HG02884 (cell line): ENCODE data around the gene NPFF.
A peak's percentile ranks its signal among the peaks of the same experiment; 100 is the strongest.
"Not testable (repeated sequence)": the region's sequence is repeated elsewhere in the genome, so short reads cannot be mapped to it uniquely, and the experiment has no call there.

Experiments used
- ATAC-seq: cut with Tn5 transposase; IDR thresholded peaks from one replicate; pipeline ENCODE4 v1.9.1; 2021; ENCODE audit warnings: mild to moderate bottlenecking, moderate library complexity; ENCODE audit not compliant: unreplicated experiment

Gene NPFF

DNA sequence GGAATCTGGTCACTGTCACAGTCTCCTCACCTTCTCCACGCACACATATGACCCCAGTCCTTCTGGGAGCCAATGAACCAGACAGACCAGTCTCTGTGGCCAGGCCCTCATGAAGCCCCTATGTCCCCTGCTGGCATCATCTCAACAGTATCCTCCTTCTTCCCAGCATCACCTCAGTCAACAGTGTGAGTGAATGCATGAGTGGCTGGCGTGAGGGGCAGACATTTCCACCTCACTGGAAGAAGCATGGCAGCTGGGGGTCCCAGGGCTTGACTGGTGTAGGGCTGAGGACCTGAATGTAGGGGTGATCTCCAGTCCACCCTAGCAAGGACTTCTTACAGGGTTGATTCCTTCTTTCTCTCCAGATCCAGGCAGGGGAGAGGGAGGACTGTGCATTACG lies 9.8 kb downstream of the NPFF start:
- no peak for ATAC-seq

DNA sequence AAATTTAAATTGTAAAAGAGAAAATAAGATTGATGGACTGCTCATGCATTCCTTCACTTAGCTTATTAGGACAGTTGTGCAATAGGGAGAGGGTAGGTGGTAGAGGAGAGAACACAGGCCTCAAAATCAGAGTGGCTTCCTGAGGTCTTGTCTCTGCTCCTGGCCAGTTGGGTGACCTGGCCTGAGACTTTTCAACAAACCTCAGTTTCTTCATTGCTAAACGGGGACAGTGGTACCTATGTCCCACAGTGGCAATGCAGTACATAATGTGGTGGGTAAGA lies 10.6 kb downstream of the NPFF start:
- ATAC-seq = no peak

DNA sequence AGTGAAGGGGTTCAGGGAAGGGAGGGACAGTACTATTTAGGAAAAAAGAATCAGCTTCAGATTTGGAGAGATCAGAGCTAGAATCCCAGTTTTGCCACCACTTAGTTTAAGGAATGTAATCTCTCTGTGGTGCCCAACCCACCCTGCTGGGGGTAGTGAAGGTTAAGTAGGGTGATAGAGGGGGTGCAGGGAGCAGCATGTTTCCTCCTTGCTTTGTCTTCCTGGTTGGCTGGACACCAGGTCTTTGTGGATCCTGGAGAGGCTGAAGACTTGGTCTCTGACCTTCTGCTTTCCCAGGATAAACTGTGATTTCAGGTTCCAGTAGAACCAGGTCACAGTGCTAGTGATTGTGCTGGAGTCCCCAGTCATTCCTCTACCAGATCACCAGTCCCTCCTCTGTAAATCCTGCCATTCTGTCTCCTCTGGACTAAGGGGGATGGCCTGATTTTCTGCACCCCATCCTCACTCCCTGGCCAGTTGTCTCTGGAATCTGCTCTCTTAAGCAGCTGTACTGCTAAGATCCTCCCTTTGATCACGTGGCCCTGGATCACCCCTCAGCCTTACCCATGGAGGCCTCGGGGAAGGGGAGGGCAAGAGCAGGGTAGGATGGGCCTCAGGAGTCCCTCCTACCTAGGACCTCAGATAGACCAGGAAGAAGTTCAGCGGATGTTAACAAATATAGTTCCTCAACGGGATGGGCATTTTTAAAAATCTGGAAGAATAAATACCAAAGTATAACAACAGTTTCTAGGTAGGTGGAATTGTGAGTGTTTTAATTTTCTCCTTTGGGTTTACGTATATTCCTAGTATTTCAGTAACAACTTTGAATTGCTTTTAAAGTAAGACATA lies 11.2 kb downstream of the NPFF start:
- no peak for ATAC-seq

DNA sequence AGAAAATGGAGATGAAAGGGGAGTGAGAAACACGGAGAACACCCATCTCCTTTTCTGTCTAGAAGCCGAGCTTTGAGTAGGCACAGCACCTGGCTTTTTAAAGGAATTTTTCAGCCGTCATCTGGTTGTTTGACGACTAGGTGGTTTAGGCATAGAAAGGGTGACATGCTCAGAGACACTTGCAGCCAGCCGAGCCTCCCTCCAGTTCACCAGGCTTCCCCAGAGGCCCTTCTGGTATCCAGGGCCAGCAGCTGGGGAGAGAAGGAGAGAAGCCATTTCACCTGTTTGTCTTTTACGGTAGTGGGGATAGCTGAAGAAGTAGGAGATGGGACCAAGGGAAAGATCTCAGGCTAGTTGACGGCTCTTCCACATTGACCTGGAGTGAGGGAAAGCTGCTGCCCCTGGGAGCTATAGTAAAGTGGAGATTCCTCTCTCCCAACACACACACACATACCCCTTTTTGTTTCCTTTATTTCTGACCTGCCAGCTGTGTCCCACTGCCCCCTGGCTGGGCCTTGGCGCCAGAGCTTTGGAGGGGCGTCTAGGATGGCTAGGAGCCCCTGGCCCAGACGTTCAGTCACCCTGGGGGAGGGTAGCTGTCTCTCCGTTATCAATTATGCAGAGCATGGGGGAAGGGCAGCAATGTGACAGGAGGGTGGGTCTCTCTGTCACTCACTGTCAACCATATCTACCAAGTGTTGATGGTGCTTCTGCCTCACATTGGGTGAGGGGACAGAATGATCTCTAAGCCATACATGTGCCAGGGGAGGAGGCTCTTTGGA lies 13.5 kb downstream of the NPFF start:
- ATAC-seq = no peak

DNA sequence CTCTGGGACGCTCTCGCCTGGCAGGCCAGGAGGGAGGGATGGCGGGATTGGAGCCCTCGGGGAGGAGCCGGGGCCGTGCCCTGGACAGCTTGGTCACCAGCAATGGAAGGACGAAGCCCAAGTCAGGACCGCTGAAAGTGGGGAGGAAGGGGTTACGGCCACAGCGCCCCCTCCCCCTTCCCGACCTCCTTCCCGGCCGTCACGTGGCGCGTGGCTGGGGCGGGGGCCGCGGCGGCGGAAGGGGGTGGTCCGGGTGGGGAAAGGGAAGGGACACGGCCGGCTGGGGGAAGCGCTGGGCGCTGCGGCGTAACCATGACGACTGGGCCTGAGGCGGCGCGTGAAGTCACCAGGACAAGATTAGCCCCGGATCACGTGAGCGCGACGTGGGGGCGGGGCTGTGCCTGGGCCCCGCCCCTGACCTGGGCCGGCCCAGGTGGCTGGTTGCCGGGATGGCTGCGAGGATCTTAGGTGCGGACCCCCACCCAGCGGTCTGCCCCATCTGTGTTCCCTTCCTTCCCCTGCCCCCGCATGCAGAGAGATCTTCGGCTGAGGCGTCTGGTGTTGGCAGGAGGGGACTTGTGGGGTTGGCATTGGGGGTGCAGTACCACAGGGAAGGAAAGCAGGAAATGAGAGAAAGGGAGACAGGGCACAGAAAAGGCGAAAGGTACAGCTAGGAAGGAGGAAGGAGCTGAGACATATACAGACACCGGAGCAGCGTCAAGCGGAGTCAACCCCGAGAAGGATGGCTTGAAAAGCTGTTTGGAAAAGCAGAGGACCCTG lies 14.3 kb downstream of the NPFF start:
- ATAC-seq = peak; percentile 89

DNA sequence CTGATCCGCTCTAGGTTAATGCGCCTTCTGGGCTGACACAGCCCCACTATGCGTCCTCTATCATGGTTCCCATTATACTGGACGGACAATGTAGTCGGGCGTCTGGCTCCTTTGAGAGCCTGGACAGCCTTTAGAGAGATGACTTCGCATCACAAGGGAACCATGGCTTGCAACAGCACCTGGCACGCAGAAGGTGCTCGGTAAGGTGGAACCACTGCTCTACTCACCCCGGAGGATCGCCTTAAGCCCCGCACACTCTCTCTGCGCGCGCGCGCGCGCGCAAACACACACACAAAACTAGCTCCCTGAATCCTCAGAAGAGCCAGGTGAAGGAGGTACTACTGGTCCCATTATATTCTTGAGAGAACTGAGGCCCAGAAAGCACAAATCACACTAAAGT lies 15.1 kb downstream of the NPFF start:
- ATAC-seq = no peak

DNA sequence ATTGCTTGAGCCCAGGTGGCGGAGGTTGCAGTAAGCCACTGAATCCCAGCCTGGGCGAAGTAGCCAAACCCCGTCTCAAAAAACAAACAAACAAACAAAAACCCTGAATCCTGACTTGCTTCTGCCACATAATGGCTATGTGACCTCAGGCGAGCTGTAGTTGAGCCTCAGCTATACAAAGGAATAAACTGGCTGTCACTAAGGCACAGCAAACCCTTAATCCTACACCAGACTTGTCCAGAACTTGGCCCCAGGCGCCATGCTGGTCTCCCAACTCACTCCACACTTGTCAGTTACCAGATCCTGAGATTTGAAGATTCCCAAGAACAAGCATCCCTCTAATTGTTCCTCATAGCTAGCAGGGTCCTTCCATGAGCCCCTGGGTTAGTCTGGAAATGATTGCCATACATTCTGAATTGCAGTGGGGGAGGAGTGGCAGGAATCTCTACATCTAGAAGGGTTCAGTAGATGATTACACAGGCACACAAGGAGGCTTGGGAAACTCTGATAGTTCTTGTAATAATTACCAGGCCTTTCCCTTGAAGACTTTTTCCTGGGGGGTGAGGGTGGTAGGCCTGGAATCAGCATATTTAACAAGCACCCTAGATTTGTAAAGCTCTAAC lies 17.9 kb downstream of the NPFF start:
- ATAC-seq = no peak

DNA sequence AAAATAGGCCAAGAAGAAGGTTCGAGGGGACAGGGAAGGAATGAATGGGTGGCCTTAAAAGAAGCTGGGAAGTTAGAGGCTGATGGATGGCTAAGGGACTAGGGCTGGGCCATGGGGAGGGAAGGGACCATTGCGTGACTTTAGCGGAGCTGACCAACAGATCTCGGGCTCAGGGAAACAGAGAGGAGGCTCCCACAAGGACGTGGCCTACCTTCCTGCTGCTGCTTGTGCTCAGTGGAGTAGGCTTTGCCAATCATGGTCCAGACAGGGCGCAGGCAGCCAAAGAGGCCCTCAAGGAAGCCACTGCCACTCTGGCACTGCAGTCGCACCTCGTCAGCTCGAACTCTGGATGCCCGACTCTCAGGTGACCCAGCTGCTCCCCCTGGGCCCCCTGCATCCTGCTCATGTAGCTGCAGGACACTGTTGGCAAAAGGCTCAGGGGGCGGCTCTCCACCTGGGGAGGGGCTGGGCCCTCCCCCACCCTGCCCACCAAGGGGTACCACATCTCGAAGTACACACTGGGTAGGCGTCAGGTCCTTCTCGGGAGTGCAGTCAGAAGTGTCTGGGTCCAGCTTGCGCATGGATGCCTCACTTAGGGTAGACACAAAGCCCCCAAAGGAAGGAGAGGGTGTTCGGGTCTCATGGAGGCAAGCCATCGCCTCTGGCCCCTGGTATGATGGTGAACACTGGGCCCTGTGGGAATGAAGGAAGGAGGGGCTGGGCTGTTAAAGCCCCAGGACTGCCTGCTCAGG lies 20.4 kb downstream of the NPFF start:
- no peak for ATAC-seq

DNA sequence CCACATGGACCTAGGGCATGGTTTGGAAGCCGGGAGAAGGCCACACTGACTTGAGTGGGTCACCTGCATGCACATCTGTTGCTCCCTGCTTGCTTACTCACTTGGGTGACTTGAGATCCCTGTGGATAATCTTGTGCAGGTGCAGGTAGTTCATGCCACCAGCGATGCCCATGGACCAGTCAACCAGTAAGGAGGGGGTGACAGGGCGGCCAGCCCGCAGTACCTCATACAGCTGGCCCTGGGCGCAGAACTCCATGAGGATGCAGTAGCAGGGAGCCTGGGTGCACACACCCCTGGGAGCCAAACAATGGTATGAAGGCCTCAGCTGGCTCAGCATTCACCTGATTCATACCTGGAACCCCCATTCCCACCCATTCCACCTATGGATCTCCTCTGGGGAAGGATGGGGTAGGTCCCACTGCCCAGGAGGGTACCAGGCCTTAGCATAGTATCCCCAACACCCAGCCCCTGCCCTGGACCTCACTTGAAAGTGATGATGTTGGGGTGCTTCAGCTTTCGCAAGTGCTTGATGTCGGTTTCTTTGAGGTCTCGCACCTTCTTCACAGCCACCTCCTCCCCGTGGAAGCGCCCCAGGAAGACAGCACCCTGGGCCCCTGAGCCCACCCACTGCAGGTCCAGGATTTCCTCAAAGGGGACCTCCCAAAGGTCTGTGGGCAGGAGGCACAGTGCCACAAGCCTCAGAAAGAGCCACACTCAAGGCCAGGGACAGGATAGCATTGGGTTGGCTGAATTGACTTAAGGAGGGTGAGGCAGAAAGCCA lies 21.1 kb downstream of the NPFF start:
- ATAC-seq = no peak

DNA sequence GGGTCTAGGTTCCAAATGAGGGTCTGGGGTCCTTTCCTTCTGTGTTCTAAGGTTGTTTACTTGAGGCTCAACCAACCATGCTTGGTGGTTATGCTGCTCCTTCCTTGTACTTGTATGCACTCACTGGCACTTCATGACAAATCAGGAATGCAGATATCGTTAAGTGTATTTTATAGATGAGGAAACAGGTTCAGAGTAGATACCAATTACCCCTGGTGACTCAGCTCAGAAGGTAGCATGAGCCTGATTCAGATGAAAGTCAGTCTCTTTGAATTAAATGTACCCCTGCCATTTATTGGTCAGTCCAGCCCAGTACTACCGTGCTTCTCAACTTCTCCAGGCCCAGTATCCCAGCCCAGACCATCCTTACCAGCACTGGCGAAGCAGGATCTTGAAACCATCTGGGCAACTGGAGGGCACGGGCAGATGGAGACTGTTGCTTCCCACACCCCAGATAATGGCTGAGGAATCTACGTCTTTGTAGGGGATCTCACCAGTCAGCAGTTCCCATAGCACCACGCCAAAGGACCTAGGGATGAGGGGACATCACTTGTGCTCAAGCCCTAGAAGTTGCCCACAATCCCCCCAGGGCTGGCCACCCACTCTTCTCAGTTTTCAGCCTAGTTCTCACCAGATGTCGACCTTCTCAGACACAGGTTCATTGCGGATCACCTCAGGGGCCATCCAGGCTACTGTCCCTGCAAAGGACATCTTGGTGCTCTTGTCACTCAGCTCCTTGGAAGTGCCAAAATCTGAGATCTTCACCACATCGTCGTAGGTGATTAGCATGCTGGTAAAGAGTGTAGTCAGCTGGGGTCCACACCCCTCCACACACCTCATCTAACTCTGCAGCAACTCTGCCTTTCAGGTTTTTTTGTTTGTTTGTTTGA lies 22.4 kb downstream of the NPFF start:
- ATAC-seq = no peak

DNA sequence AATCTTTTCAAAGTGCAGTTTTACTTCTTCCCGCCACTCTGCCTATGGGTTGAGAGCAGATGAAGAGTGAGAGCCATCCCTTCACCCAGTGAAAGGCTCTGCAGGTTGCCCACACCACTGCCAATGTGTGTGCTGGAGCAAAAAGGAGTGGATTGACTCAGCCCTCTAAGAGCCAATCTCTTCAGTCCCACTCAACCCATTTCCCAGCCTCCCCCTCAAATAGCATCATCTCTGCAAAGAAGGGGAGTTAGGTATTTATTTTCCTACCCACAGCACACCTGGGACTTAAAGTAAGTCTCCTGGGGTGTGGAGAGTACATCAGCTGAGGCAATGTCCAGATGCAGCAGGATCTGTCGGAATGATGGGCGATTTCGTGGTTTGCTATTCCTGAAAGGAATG lies 23.3 kb downstream of the NPFF start:
- no peak for ATAC-seq

DNA sequence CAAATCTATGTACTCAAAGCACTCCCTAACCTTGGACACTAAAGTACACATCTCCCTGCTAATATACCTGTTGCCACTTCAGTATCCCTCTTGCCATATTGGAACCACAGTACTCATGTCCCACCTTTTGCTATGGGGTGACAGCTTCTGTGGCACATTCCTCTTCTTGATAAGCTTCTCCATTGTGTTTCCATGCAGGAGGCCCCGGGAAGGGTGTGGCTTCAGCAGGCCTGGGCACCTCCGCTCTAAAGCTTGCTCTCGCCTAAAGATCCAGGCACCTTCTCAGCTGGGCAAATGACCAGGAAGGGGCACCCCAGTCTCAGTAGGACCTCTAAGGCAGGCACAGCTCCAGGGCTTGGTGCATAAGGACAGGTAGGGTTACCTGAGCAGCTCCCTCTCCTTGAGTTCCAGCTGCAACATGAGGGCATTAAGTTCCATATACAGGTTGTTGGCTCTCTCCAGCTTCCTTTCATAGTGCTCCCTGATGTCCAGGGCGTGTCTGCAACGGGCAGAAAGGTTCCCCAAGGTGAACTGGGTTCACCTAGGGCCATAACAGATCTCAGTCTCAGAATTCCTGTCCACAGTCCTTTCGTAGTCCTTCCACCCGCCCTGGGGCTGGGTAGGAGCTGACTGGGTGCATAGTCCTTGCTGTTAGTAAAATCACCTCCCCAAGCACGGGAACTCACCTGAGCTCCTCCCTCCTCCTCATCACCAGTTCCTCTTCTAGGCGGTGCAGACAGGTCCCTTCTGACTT lies 23.9 kb downstream of the NPFF start:
- ATAC-seq = no peak

DNA sequence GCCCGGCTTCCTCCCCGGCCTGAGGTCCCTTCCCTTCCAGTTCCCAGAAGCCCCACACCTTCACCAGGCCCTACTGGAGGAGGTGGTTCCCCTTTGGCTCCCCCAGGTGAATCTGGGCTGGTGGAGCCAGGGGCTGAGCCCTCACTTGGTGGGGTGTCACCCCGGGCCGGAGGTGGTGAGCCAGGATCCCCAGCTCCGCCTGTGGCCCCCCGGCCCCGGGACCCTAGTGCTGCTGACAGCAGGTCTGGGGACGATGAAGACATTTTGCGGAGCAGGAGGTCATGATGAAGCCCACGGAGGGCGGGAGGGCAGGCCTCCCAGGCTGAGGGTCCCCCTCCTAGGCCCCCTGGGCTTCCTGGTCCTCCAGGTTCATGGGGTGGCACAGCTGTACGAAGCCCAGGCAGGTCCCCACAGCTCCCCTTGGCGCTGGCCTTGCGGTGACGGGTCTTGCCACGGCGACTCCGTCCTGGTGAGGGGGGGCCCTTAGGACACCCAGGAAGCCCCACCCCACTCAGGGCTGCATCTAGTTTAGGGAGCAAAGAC lies 24.6 kb downstream of the NPFF start:
- ATAC-seq = no peak

DNA sequence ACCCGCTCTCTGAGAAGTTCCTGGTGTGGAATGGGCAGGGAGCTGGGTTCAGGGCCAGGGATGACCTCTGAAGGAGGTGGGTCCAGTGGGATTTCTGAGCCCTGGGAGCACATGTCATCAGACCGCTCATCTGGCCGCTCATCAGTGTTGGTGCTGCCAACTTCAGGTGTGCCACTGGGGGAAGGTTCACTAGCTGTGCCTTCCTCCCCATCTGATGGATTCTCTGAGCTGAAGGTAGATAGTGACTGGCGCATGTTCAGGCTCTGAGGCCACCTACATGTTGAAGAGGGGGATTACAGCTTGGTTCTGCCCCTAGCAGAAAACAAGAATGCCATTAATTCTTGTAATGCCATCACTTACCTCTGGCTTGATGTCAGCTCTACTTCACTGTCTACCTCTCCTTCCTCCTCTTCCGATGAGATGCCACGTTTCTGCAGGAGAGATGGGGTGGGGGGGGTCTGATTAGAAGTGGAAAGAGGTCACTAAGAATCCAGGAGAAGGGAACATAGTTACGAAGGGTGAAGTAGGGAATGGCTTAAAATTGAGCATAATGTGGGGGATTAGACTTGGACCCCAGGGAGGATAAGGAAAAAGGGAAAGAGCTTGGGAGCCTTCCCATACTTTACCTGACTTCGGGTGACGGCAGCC lies 25.2 kb downstream of the NPFF start:
- no peak for ATAC-seq

DNA sequence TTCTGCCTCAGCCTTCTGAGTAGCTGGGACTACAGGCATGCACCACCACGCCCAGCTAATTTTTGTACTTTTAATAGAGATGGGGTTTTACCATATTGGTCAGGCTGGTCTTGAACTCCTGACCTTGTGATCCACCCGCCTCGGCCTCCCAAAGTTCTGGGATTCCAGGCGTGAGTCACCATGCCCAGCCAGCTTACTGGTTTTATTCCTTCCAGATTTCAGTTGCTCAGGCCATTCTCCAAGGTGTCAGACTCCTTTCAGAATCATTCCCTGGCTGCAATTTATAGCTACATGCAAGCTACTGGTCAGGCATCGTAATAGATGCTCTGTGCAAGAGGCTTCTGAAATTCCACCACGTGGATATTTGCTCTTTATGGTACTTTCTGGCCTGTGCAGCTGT lies 25.8 kb downstream of the NPFF start:
- not testable (repeated sequence) for ATAC-seq

DNA sequence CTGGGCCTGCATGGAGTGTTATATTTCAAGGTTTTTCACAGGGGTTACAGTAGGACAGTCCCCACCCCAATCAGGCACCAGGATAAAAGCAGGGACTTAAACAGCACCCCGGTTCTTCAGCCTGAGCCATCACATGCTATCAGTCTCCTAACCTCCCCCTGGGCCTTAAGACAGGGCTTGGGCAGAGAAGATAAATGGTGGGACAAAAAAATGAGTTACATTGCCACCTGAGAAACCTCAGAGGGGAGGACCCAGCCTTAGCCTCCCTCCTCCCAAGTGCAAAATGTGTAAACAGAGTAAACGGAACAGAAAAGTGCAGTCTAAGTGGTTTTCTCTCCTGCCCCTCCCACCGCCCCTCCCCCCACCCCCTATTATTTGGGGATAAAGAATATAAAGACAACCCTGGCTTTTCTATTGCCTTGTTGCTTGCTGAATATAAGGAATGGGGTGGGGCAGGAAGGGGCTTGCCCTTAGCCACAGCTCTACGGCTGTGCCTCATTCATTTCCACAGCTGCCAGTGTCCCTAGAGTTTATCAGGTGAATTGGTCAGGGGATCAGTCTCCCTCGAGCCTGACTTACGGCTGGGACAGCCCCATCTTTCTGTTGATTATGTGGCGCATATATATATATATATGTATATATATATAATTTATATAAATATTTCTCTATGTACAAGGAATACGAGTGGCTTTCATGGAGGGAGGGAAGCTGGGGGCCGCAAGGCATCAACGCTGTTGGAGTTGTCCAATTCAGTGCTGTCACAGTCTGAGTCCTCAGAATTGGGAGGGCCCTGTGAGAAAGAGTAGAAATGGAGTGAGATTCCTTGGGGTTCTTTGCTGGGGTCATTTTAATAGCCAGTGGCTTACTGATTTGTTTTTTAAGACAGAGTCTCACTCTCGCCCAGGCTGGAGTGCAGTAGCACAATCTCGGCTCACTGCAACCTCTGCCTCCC lies 26.5 kb downstream of the NPFF start:
- no peak for ATAC-seq
